Fibroblast of lung (primary cell): Measurements from ENCODE around the gene FAM180A.

Experiments used
- EZH2 ChIP-seq: IDR thresholded peaks from 2 replicates; pipeline ENCODE4 v1.5.1; 2012; ENCODE audit warnings: low read length, control low read depth, mild to moderate bottlenecking; ENCODE audit errors: missing control alignments
- TF ChIP-seq, protein P1 (sequence below), 2 donors: IDR thresholded peaks in 1 of 2; conservative IDR thresholded peaks in 1 of 2; 1 replicate in 1 of 2; 2 replicates in 1 of 2; pipeline ENCODE4 v1.5.1; 2011 to 2012; ENCODE audit warnings: low read length in 2 of 2, control low read depth in 1 of 2, inconsistent platforms in 1 of 2, low read depth in 1 of 2, mild to moderate bottlenecking in 1 of 2

DNA sequence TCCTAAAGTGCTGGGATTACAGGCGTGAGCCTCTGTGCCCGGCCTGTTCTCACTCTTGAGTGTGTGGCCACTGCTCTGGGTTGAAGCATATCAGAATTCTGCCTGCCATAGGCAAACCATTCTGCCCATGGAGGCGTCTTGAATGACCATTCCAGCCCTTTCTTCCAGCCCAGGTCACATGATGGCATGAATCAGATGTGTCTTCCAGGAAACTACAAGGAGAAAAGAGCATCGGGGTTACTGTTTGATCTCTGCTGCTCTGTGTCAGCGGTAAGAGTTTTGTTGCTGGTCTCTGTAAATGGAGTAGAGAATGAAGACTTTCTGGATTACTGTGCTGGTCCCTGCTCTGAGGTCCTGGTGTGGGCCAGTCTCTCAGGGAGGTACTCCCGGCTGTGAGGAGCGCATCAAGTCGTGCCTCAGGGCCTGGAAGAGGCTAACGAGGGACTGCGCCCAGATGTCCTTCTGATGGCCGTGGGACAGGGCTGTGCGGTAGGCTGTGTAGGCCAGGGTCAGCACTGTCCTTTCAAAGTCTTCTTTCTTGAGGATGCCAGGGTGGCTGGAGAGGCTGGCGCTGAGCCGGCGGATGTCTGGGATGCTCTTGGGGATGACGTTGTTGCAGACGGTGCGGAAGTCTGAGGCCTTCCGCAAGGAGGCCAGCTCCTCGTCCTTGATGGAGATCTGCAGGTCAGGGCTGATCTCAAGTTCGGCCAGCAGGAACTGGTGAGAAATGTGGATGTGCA, 14.8 kb downstream of the FAM180A start:
- no peak for TF ChIP-seq EZH2
- TF ChIP-seq, protein P1, sequence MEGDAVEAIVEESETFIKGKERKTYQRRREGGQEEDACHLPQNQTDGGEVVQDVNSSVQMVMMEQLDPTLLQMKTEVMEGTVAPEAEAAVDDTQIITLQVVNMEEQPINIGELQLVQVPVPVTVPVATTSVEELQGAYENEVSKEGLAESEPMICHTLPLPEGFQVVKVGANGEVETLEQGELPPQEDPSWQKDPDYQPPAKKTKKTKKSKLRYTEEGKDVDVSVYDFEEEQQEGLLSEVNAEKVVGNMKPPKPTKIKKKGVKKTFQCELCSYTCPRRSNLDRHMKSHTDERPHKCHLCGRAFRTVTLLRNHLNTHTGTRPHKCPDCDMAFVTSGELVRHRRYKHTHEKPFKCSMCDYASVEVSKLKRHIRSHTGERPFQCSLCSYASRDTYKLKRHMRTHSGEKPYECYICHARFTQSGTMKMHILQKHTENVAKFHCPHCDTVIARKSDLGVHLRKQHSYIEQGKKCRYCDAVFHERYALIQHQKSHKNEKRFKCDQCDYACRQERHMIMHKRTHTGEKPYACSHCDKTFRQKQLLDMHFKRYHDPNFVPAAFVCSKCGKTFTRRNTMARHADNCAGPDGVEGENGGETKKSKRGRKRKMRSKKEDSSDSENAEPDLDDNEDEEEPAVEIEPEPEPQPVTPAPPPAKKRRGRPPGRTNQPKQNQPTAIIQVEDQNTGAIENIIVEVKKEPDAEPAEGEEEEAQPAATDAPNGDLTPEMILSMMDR (conservative IDR thresholded peaks at IDR 0.05 in 1 of 2, IDR thresholded peaks at IDR 0.05 in 1 of 2; ENCODE audit: low read depth in 1 of 2, low read length in 2 of 2): no peak
